Fibroblast of villous mesenchyme (primary cell): ENCODE results near the gene HSFX4. TPM values are rescaled to one million over a fixed set of nuclear protein-coding genes. Genes with fewer than 3 reads are reported as not detected.

Experiments used
- DNase-seq: peaks from one replicate; pipeline ENCODE4 v3.0.0-alpha.2; 2010; ENCODE audit warnings: low read depth
- H3K4me3 ChIP-seq: 2 replicates; pipeline ENCODE4 v1.5.1; 2011; ENCODE audit warnings: low read depth, mild to moderate bottlenecking, low read length
- CTCF ChIP-seq: IDR thresholded peaks from 2 replicates; pipeline ENCODE4 v1.5.1; 2012; ENCODE audit warnings: low read depth, mild to moderate bottlenecking, low read length; ENCODE audit not compliant: insufficient read depth
- total RNA-seq: library from RNA; depleted of rRNA; stranded (reverse); fragments of >200 nt; gene quantifications from 2 replicates; pipeline ENCODE4 v1.2.3, GENCODE V29; 2012

The HSFX4 gene
- total RNA-seq, 1 donor: not detected

- no peak for DNase-seq
- no peak overlapping the region for H3K4me3 ChIP-seq
- no peak for TF ChIP-seq CTCF
These were observed 49.8 kb downstream of the HSFX4 start for GRCh38 chrX:149979126-149979644.

Other genes with a start within 250 kb of the HSFX4 start
- not detected in 2 replicates for gene MAGEA11, start 217.5 kb upstream of the HSFX4 start, total RNA-seq
- 0.43 and 0.64 TPM in 2 replicates for gene HSFX1, start 155.5 kb upstream of the HSFX4 start, total RNA-seq
- gene MAGEA9, start 147.6 kb upstream of the HSFX4 start, total RNA-seq: not detected in 2 replicates
- not detected in 2 replicates for gene MAGEA8, start 48.4 kb upstream of the HSFX4 start, total RNA-seq
- gene EOLA2, start 8.9 kb downstream of the HSFX4 start, total RNA-seq: 16.4 and 23.2 TPM in 2 replicates